BLaER1 treated with 17β-estradiol and CSF1 and Interleukin-3, amounts not matched to agents 10 nM and 100 nM (cell line): ENCODE measurements around the gene MITF.

ENCODE experiments used
- H3K27ac ChIP-seq, 11 experiments: shearing (Covaris generic); formaldehyde crosslinking; 2 replicates each; pipeline ENCODE4 v1.8.1; 2022
- H3K27me3 ChIP-seq, 11 experiments: shearing (Covaris generic); formaldehyde crosslinking; 2 replicates each; pipeline ENCODE4 v1.8.1; 2022
- H3K36me3 ChIP-seq, 11 experiments: shearing (Covaris generic); formaldehyde crosslinking; 2 replicates each; pipeline ENCODE4 v1.8.1; 2022
- H3K4me1 ChIP-seq, 10 experiments: shearing (Covaris generic); formaldehyde crosslinking; 2 replicates each; pipeline ENCODE4 v1.8.1; 2022
- H3K4me2 ChIP-seq, 11 experiments: shearing (Covaris generic); formaldehyde crosslinking; 2 replicates each; pipeline ENCODE4 v1.8.1; 2022
- H3K4me3 ChIP-seq, 10 experiments: shearing (Covaris generic); formaldehyde crosslinking; 2 replicates each; pipeline ENCODE4 v1.8.1; 2022
- H3K9ac ChIP-seq, 11 experiments: shearing (Covaris generic); formaldehyde crosslinking; 2 replicates each; pipeline ENCODE4 v1.8.1; 2022
- H3K9me3 ChIP-seq, 11 experiments: shearing (Covaris generic); formaldehyde crosslinking; replicated peaks in 1 of 11; 2 replicates each; pipeline ENCODE4 v1.8.1; 2022
- H4K20me1 ChIP-seq, 11 experiments: shearing (Covaris generic); formaldehyde crosslinking; 2 replicates each; pipeline ENCODE4 v1.8.1; 2022
- Cebpa-rat ChIP-seq, 11 experiments: shearing (Covaris generic); IDR thresholded peaks; 2 replicates each; pipeline ENCODE4 v1.8.1; 2022

MITF gene

GRCh38 chr3:69738315-69738714 is 949 bp upstream of the MITF start:
- H3K4me1 ChIP-seq, result peaks cover 16 to 58% (median 18%) of the 10 kb centered on the region in 10 experiments; a peak in 19 of 20 replicates
- H3K27ac ChIP-seq, result peak overlapping the region in 5 of 11 experiments; percentile 19 to 76 (median 62); a peak in 6 of 22 replicates
- peak overlapping the region; percentile 83 to 99 (median 96) for H3K4me2 ChIP-seq
- peaks cover 0 to 16% (median 0%) of the 10 kb centered on the region in 11 experiments; a peak in 3 of 22 replicates for H4K20me1 ChIP-seq
- H3K9ac ChIP-seq, result peak overlapping the region in 10 of 11 experiments; percentile 70 to 87 (median 81); a peak in 19 of 22 replicates
- peak overlapping the region; percentile 68 to 96 (median 80); a peak in 19 of 20 replicates for H3K4me3 ChIP-seq
- no peaks in the 10 kb centered on the region for H3K36me3 ChIP-seq
- no peak for TF ChIP-seq Cebpa-rat (IDR thresholded peaks at IDR 0.05)
- peaks cover 0 to 30% (median 18%) of the 10 kb centered on the region in 11 experiments; a peak in 19 of 22 replicates for H3K27me3 ChIP-seq
- H3K9me3 ChIP-seq, result no peaks in the 10 kb centered on the region

- H3K4me3 ChIP-seq, result peak overlapping the region; percentile 68 to 96 (median 80)
- peak overlapping the region; percentile 70 to 87 (median 80) for H3K9ac ChIP-seq
- H3K9me3 ChIP-seq, result no peaks in the 10 kb centered on the region
- peaks cover 0 to 30% (median 18%) of the 10 kb centered on the region in 11 experiments; a peak in 19 of 22 replicates for H3K27me3 ChIP-seq
- peak overlapping the region; percentile 83 to 99 (median 96) for H3K4me2 ChIP-seq
- no peaks in the 10 kb centered on the region for H3K36me3 ChIP-seq
- TF ChIP-seq Cebpa-rat (IDR thresholded peaks at IDR 0.05), result no peak
- peak overlapping the region in 6 of 11 experiments; percentile 19 to 76 (median 54); a peak in 7 of 22 replicates for H3K27ac ChIP-seq
- H3K4me1 ChIP-seq, result peaks cover 16 to 63% (median 18%) of the 10 kb centered on the region in 10 experiments; a peak in 19 of 20 replicates
- H4K20me1 ChIP-seq, result peaks cover 0 to 16% (median 0%) of the 10 kb centered on the region in 11 experiments; a peak in 3 of 22 replicates
Observed at GRCh38 chr3:69738859-69739203, 433 bp upstream of the MITF start.

GRCh38 chr3:69740103-69741021 is 1.1 kb downstream of the MITF start:
- Histone ChIP-seq H3K9ac (peak overlapping the region; percentile 73 to 87 (median 82); a peak in 20 of 22 replicates), H3K27me3 (peaks cover 0 to 30% (median 18%) of the 10 kb centered on the region in 11 experiments; a peak in 19 of 22 replicates), H4K20me1 (peaks cover 0 to 16% (median 0%) of the 10 kb centered on the region in 11 experiments; a peak in 3 of 22 replicates), H3K9me3 (no peaks in the 10 kb centered on the region), H3K4me3 (peak overlapping the region; percentile 68 to 96 (median 80)), H3K27ac (peak overlapping the region in 4 of 11 experiments; percentile 58 to 76 (median 74); a peak in 6 of 22 replicates), H3K36me3 (no peaks in the 10 kb centered on the region), H3K4me2 (peak overlapping the region; percentile 91 to 99 (median 97)), H3K4me1 (peaks cover 16 to 77% (median 18%) of the 10 kb centered on the region in 10 experiments)
- TF ChIP-seq Cebpa-rat (IDR thresholded peaks at IDR 0.05), result no peak

- peaks cover 0 to 16% (median 0%) of the 10 kb centered on the region in 11 experiments; a peak in 3 of 22 replicates for H4K20me1 ChIP-seq
- peak overlapping the region in 7 of 11 experiments; percentile 91 to 99 (median 96); a peak in 12 of 22 replicates for H3K4me2 ChIP-seq
- peak overlapping the region in 3 of 11 experiments; percentile 84 to 87 (median 86); a peak in 5 of 22 replicates for H3K9ac ChIP-seq
- H3K9me3 ChIP-seq, result no peaks in the 10 kb centered on the region
- H3K4me3 ChIP-seq, result peak overlapping the region in 4 of 10 experiments; percentile 72 to 96 (median 88); a peak in 7 of 20 replicates
- H3K4me1 ChIP-seq, result peaks cover 21 to 78% (median 25%) of the 10 kb centered on the region in 10 experiments
- peak overlapping the region in 1 of 11 experiments; percentile 76; a peak in 2 of 22 replicates for H3K27ac ChIP-seq
- TF ChIP-seq Cebpa-rat (IDR thresholded peaks at IDR 0.05), result no peak
- H3K27me3 ChIP-seq, result peaks cover 0 to 30% (median 18%) of the 10 kb centered on the region in 11 experiments; a peak in 19 of 22 replicates
- H3K36me3 ChIP-seq, result no peaks in the 10 kb centered on the region
Observed at GRCh38 chr3:69741032-69741767, 1.9 kb downstream of the MITF start.

GRCh38 chr3:69742391-69742790 is 3.1 kb downstream of the MITF start:
- Histone ChIP-seq H3K4me1 (peaks cover 22 to 80% (median 26%) of the 10 kb centered on the region in 10 experiments), H3K4me3 (peak overlapping the region in 3 of 10 experiments; percentile 72 to 96 (median 88); a peak in 5 of 20 replicates), H4K20me1 (peaks cover 0 to 16% (median 0%) of the 10 kb centered on the region in 11 experiments; a peak in 3 of 22 replicates), H3K36me3 (no peaks in the 10 kb centered on the region), H3K4me2 (peak overlapping the region in 3 of 11 experiments; percentile 91 to 97 (median 94); a peak in 6 of 22 replicates), H3K9ac (peak overlapping the region in 2 of 11 experiments; percentile 13 to 87; a peak in 2 of 22 replicates), H3K27me3 (peaks cover 0 to 30% (median 18%) of the 10 kb centered on the region in 11 experiments; a peak in 19 of 22 replicates), H3K9me3 (no peaks in the 10 kb centered on the region), H3K27ac (no peak overlapping the region)
- TF ChIP-seq Cebpa-rat (IDR thresholded peaks at IDR 0.05), result no peak

- Histone ChIP-seq H3K27ac (no peak overlapping the region), H3K9me3 (no peaks in the 10 kb centered on the region), H3K9ac (no peak overlapping the region), H3K4me2 (peak overlapping the region in 3 of 11 experiments; percentile 91 to 97 (median 94); a peak in 6 of 22 replicates), H3K36me3 (no peaks in the 10 kb centered on the region), H3K27me3 (peaks cover 0 to 26% (median 18%) of the 10 kb centered on the region in 11 experiments; a peak in 19 of 22 replicates), H3K4me3 (peak overlapping the region in 1 of 10 experiments; percentile 5; a peak in 1 of 20 replicates), H4K20me1 (peaks cover 0 to 16% (median 0%) of the 10 kb centered on the region in 11 experiments; a peak in 3 of 22 replicates), H3K4me1 (peaks cover 26 to 90% (median 33%) of the 10 kb centered on the region in 10 experiments)
- TF ChIP-seq Cebpa-rat (IDR thresholded peaks at IDR 0.05), result peak in 2 of 11 experiments; percentile 4 to 56; a peak in 2 of 22 replicates
Observed at GRCh38 chr3:69743975-69744906, 5.0 kb downstream of the MITF start.

- peaks cover 0 to 13% (median 0%) of the 10 kb centered on the region in 11 experiments; a peak in 3 of 22 replicates for H4K20me1 ChIP-seq
- peak overlapping the region in 2 of 11 experiments; percentile 82 to 93; a peak in 4 of 22 replicates for H3K27ac ChIP-seq
- no peaks in the 10 kb centered on the region for H3K9me3 ChIP-seq
- H3K9ac ChIP-seq, result peak overlapping the region in 2 of 11 experiments; percentile 24 to 68; a peak in 3 of 22 replicates
- peaks cover 0 to 14% (median 7%) of the 10 kb centered on the region in 11 experiments; a peak in 19 of 22 replicates for H3K27me3 ChIP-seq
- no peak for TF ChIP-seq Cebpa-rat (IDR thresholded peaks at IDR 0.05)
- H3K4me1 ChIP-seq, result peaks cover 17 to 100% (median 25%) of the 10 kb centered on the region in 10 experiments
- H3K4me2 ChIP-seq, result peak overlapping the region in 6 of 11 experiments; percentile 12 to 97 (median 67); a peak in 9 of 22 replicates
- H3K4me3 ChIP-seq, result peak overlapping the region in 2 of 10 experiments; percentile 2 to 15; a peak in 2 of 20 replicates
- no peaks in the 10 kb centered on the region for H3K36me3 ChIP-seq
Observed at GRCh38 chr3:69745505-69745904, 6.2 kb downstream of the MITF start.
